ENCODE data around the gene TFRC.

DNA sequence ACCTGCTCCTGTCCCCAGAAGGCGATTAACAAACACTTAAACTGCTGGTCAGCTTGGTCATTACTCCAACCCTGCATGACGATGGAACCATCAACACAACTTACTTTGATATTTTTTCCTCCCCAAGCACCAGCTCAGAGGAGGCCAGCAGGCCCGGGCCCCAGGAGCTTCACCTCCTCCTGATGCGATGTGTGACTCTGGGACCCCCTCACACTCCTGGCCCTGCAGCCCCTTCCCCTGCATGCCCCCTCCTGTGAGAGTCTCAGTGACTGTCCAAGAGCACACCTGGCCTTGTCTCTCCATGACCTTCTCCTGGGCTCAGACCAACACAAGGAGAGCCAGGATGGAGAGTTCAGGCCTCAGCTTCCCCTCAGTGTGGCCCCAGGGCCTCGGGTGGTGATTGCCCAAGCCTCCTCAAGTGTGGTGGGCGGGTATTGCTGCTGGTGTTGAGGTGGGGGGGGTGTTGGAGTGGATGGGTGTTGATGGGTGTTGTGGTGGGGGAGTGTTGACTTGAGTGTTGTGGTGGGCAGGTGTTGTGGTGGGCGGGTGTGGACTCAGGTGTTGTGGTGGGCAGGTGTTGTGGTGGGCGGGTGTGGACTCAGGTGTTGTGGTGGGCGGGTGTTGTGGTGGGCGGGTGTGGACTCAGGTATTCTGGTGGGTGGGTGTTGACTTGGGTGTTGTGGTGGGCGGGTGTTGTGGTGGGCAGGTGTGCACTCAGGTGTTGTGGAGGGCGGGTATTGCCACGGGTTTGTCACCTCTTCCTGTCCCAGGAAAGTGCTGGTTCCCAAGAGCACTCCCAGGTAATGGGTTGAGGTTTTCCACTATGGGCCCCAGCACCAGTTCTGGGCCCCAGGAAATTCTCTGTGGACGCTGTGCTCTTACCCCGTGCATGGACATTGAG is 68.1 kb downstream of the TFRC start:
- TF ChIP-seq, protein P1, sequence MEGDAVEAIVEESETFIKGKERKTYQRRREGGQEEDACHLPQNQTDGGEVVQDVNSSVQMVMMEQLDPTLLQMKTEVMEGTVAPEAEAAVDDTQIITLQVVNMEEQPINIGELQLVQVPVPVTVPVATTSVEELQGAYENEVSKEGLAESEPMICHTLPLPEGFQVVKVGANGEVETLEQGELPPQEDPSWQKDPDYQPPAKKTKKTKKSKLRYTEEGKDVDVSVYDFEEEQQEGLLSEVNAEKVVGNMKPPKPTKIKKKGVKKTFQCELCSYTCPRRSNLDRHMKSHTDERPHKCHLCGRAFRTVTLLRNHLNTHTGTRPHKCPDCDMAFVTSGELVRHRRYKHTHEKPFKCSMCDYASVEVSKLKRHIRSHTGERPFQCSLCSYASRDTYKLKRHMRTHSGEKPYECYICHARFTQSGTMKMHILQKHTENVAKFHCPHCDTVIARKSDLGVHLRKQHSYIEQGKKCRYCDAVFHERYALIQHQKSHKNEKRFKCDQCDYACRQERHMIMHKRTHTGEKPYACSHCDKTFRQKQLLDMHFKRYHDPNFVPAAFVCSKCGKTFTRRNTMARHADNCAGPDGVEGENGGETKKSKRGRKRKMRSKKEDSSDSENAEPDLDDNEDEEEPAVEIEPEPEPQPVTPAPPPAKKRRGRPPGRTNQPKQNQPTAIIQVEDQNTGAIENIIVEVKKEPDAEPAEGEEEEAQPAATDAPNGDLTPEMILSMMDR (conservative IDR thresholded peaks at IDR 0.05; ENCODE audit: low read depth, low read length), result no peak
- TF ChIP-seq EZH2 (IDR thresholded peaks at IDR 0.05; ENCODE audit: borderline replicate concordance, low read depth, low read length, poor library complexity, severe bottlenecking), result no peak

Measured in A673 (cell line).